AG04450 (cell line): ENCODE measurements around the gene JADE3. TPM values are rescaled to one million over a fixed set of nuclear protein-coding genes. Genes with fewer than 3 reads are reported as not detected.

Experiments used
- CTCF ChIA-PET: fragments of 300-600, 350-600 bp; formaldehyde crosslinking; extraction: SDS; loops from one replicate; lab custom pipeline; 2022; ENCODE audit warnings: antibody characterized with exemption, inconsistent platforms; lab: Charles Lee
- POLR2A ChIA-PET: fragments of 350-600 bp; formaldehyde crosslinking; extraction: SDS; loops from one replicate; lab custom pipeline; 2021; ENCODE audit warnings: antibody characterized with exemption, inconsistent platforms; lab: Yijun Ruan, JAX
- DNase-seq: peaks from one replicate; pipeline ENCODE4 v3.0.0-alpha.2; 2011; ENCODE audit warnings: low read depth, low spot score
- H3K27ac ChIP-seq: one replicate; pipeline ENCODE4 v1.5.1; 2012; ENCODE audit warnings: low read depth, low read length, control low read depth
- H3K27me3 ChIP-seq: one replicate; pipeline ENCODE4 v1.6.0; 2012; ENCODE audit warnings: low read length; ENCODE audit not compliant: control insufficient read depth, insufficient read depth
- H3K4me3 ChIP-seq: 2 replicates; pipeline ENCODE4 v1.5.1; 2011; ENCODE audit warnings: mild to moderate bottlenecking, low read depth, low read length, control low read depth
- H3K9me3 ChIP-seq: 2 replicates; pipeline ENCODE4 v1.5.1; 2012; ENCODE audit warnings: low read length; ENCODE audit not compliant: control insufficient read depth, insufficient read depth
- CTCF ChIP-seq: IDR thresholded peaks from 2 replicates; pipeline ENCODE4 v1.5.1; 2011; ENCODE audit warnings: low read depth, low read length, control low read depth, inconsistent platforms
- polyA plus RNA-seq: library from polyadenylated mRNA; depleted of rRNA; stranded (reverse); fragments of >200 nt; gene quantifications from 2 replicates; pipeline ENCODE4 v1.2.3, GENCODE V29; 2011; rRNA removed
- small RNA-seq: library from RNA; depleted of rRNA; stranded (forward); fragments of <200 nt; gene quantifications from one replicate; pipeline ENCODE3, GENCODE V24; 2012; ENCODE audit warnings: low read depth; ENCODE audit not compliant: insufficient read length

JADE3 gene
- polyA plus RNA-seq, 1 experiment = 7.7 TPM

- no peak for DNase-seq
- TF ChIP-seq CTCF = no peak
- CTCF ChIA-PET = interaction anchor here (1.3 kb wide), 1 partner anchor 15 kb away, joined by 3 read pairs; no protein-coding TSS in a partner anchor
- Histone ChIP-seq H3K27me3 (no peaks in the 10 kb centered on the region), H3K4me3 (no peak overlapping the region), H3K27ac (no peak overlapping the region), H3K9me3 (no peaks in the 10 kb centered on the region)
- POLR2A ChIA-PET = no interaction called here
Measured at GRCh38 chrX:47097018-47097417, 184.8 kb downstream of the JADE3 start.

- CTCF ChIA-PET = interaction anchor here (1.3 kb wide), 1 partner anchor 14 kb away, joined by 3 read pairs; no protein-coding TSS in a partner anchor
Measured at GRCh38 chrX:47098338-47099094, 186.3 kb downstream of the JADE3 start.

GRCh38 chrX:47101206-47101605 lies 189.0 kb downstream of the JADE3 start:
- no peak overlapping the region for H3K4me3 ChIP-seq
- TF ChIP-seq CTCF = no peak
- no peak overlapping the region for H3K27ac ChIP-seq
- H3K27me3 ChIP-seq = no peaks in the 10 kb centered on the region
- H3K9me3 ChIP-seq = no peaks in the 10 kb centered on the region
- DNase-seq = no peak
- ChIA-PET CTCF (no interaction called here), POLR2A (no interaction called here)

More at GRCh38 chrX:47098338-47099094, 186.3 kb downstream of the JADE3 start:
- DNase-seq = no peak
- POLR2A ChIA-PET = no interaction called here
- TF ChIP-seq CTCF = no peak
- Histone ChIP-seq H3K27ac (no peak overlapping the region), H3K27me3 (no peaks in the 10 kb centered on the region), H3K9me3 (no peaks in the 10 kb centered on the region), H3K4me3 (no peak overlapping the region)

Small RNAs within 50 kb of the gene (small RNA-seq; reads per million reads assigned to genes)
- not detected for gene RNU6-1189P

Other genes starting within 250 kb of the JADE3 start
- 15.3 and 16.3 TPM in 2 replicates for gene SLC9A7, start 153.3 kb upstream of the JADE3 start, polyA plus RNA-seq
- 12.5 and 16.6 TPM in 2 replicates for gene RP2, start 75.4 kb upstream of the JADE3 start, polyA plus RNA-seq
- gene RGN, start 166.0 kb downstream of the JADE3 start, polyA plus RNA-seq = 1.7 and 2.1 TPM in 2 replicates
- gene NDUFB11, start 232.3 kb downstream of the JADE3 start, polyA plus RNA-seq = 51.1 and 56.5 TPM in 2 replicates
- gene RBM10, start 232.8 kb downstream of the JADE3 start, polyA plus RNA-seq = 19.6 and 23.1 TPM in 2 replicates